SK-N-MC (cell line): Measurements from ENCODE around the gene BNIP3.

Experiments used
- EZH2 ChIP-seq: fragments of 200-600 bp; sonication (generic); IDR thresholded peaks from one replicate; pipeline ENCODE4 v1.6.1; 2017; ENCODE audit warnings: antibody characterized with exemption
- POLR2AphosphoS5 ChIP-seq: IDR thresholded peaks from 2 replicates; pipeline ENCODE4 v1.6.1; 2012; ENCODE audit warnings: mild to moderate bottlenecking, low read depth, low read length, borderline replicate concordance

DNA sequence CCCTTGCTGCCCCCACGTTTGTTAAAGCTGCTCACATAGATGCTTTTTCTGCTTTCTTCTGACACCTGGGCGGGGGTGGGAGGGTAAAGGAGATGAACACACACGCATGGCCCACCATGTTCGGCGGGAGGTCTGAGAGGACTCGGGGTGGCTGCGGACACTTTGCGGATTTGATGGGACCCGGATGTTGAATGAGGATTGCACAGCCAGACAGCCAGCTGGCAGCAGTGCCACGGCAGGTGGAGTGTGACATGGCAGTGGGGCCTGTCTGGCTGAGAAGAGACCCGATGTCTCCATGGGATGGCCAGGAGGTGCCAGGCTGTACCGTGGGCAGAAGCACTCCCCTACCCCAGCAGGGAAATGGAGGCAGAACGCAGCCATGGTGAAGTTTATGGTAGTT, 49.7 kb downstream of the BNIP3 start:
- no peak for TF ChIP-seq EZH2
- no peak for TF ChIP-seq POLR2AphosphoS5
